DND-41 (cell line): Measurements from ENCODE around the gene CRY2.

ENCODE experiments used
- ATAC-seq: fragments of 200-7000 bp; cut with Tn5 transposase; 3 replicates; pipeline ENCODE4 v1.9.1; 2021; ENCODE audit warnings: low read depth; ENCODE audit not compliant: insufficient read depth
- DNase-seq: peaks from one replicate; pipeline ENCODE4 v3.0.0-alpha.2; 2020
- H2AFZ ChIP-seq: 2 replicates; pipeline ENCODE4 v1.6.0; 2012; ENCODE audit warnings: low read depth, low read length
- H3K27ac ChIP-seq: 2 replicates; pipeline ENCODE4 v1.5.1; 2012; ENCODE audit warnings: low read length, inconsistent platforms
- H3K27me3 ChIP-seq: fragments of 200-600 bp; sonication (generic); 2 replicates; pipeline ENCODE4 v1.6.0; 2012; ENCODE audit warnings: low read length, mild to moderate bottlenecking, inconsistent platforms; ENCODE audit not compliant: insufficient read depth, poor library complexity
- H3K36me3 ChIP-seq: 2 replicates; pipeline ENCODE4 v1.5.1; 2012; ENCODE audit warnings: low read length, inconsistent platforms; ENCODE audit not compliant: insufficient read depth
- H3K4me1 ChIP-seq: 2 replicates; pipeline ENCODE4 v1.5.1; 2012; ENCODE audit warnings: mild to moderate bottlenecking, low read length; ENCODE audit not compliant: insufficient read depth
- H3K4me2 ChIP-seq: 2 replicates; pipeline ENCODE4 v1.6.0; 2012; ENCODE audit warnings: mild to moderate bottlenecking, moderate library complexity, low read length, inconsistent platforms; ENCODE audit not compliant: insufficient read depth
- H3K4me3 ChIP-seq, 2 experiments: fragments of 200-600 bp in 1 of 2; shearing (Covaris generic) in 1 of 2; 2 replicates each; pipeline ENCODE4 v1.5.1; 2012 to 2016; ENCODE audit warnings: inconsistent platforms in 2 of 2, low read length in 2 of 2, mild to moderate bottlenecking in 2 of 2, low read depth in 1 of 2, moderate library complexity in 1 of 2
- H3K79me2 ChIP-seq: 2 replicates; pipeline ENCODE4 v1.6.0; 2012; ENCODE audit warnings: low read length, inconsistent platforms; ENCODE audit not compliant: insufficient read depth
- H3K9ac ChIP-seq: 2 replicates; pipeline ENCODE4 v1.6.0; 2012; ENCODE audit warnings: low read depth, mild to moderate bottlenecking, inconsistent platforms, low read length, moderate library complexity
- H3K9me3 ChIP-seq: 2 replicates; pipeline ENCODE4 v1.5.1; 2012; ENCODE audit warnings: low read length, moderate library complexity, mild to moderate bottlenecking, inconsistent platforms; ENCODE audit not compliant: insufficient read depth, severe bottlenecking
- H4K20me1 ChIP-seq: 2 replicates; pipeline ENCODE4 v1.6.0; 2012; ENCODE audit warnings: low read length; ENCODE audit not compliant: insufficient read depth
- CTCF ChIP-seq: IDR thresholded peaks from 2 replicates; pipeline ENCODE4 v1.5.1; 2012; ENCODE audit warnings: borderline replicate concordance, low read length, moderate library complexity, mild to moderate bottlenecking; ENCODE audit not compliant: poor library complexity, severe bottlenecking; ENCODE audit errors: extremely low read depth
- EZH2 ChIP-seq: IDR thresholded peaks from 3 replicates; pipeline ENCODE4 v1.6.1; 2012; ENCODE audit warnings: borderline replicate concordance, low read depth, mild to moderate bottlenecking, moderate library complexity, low read length, inconsistent platforms; ENCODE audit not compliant: severe bottlenecking

Gene CRY2

GRCh38 chr11:45816614-45817013 lies 30.7 kb upstream of the CRY2 start:
- Histone ChIP-seq H3K79me2 (no peaks in the 10 kb centered on the region), H3K27me3 (no peaks in the 10 kb centered on the region), H3K27ac (no peak overlapping the region), H3K4me2 (no peak overlapping the region), H3K36me3 (peaks cover 10% of the 10 kb centered on the region), H3K4me3 (no peak overlapping the region), H3K4me1 (no peaks in the 10 kb centered on the region), H3K9me3 (no peaks in the 10 kb centered on the region), H2AFZ (no peak overlapping the region), H3K9ac (no peak overlapping the region), H4K20me1 (peaks cover 4% of the 10 kb centered on the region; the same call in 1 of the 2 replicates)
- no peak for DNase-seq
- no peak; the same call in 2 of the 3 replicates for ATAC-seq
- TF ChIP-seq EZH2 (no peak), CTCF (no peak)

DNA sequence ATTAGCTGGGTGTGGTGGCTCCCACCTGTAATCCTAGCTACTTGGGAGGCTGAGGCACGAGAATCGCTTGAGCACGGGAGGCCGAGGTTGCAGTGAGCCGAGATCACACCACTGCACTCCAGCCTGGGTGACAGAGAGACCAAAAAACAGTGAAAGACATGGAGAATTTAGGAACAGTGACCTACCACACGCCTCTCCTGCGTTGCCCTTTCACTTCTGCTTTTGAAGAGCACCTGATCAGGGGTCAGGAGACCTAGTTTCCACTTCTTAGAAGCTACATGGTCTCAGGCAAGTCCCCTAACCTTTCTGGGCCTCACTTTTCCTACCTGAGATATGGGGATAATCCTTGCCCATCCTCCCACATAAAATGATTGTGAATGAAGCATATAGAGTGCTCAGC lies 30.1 kb upstream of the CRY2 start:
- H4K20me1 ChIP-seq, result no peaks in the 10 kb centered on the region
- H3K9ac ChIP-seq, result no peak overlapping the region
- no peaks in the 10 kb centered on the region for H3K79me2 ChIP-seq
- H3K4me3 ChIP-seq, result no peak overlapping the region
- no peak for ATAC-seq
- TF ChIP-seq CTCF (no peak), EZH2 (no peak)
- H3K9me3 ChIP-seq, result no peaks in the 10 kb centered on the region
- DNase-seq, result no peak
- H3K4me1 ChIP-seq, result no peaks in the 10 kb centered on the region
- peaks cover 4% of the 10 kb centered on the region for H3K36me3 ChIP-seq
- H3K4me2 ChIP-seq, result no peak overlapping the region
- no peak overlapping the region for H2AFZ ChIP-seq
- no peak overlapping the region for H3K27ac ChIP-seq
- no peaks in the 10 kb centered on the region for H3K27me3 ChIP-seq

DNA sequence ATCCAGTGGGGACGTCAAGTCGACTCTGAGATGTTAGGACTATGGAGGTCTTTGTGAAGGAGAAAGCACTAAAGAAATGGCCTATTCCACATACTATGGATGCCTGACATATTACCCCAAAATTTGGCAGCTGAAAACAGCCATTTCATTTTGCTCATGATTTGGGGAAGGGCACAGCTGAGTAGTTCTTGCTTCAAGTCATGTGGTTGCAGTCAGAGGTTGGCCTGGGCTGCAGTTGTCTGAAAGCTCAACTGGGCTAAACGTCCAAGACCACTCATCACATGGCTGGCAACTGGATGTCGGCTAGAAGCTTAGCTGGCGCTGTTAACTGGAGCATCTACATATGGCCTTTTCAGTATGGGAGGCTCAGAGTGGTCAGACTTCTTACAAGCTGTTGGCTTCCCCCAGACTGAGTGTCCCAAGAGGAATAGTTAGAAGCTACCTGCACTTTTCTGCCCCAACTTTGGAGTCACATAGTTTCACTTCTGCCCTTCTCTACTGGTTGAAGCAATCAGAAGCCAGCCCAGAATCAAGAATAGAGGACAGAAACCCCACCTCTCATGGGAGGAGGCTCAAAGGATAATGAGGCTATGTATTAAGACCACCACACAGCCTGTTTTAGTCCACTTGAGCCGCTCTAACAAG lies 28.2 kb upstream of the CRY2 start:
- ATAC-seq, result no peak
- no peaks in the 10 kb centered on the region for H3K27me3 ChIP-seq
- no peaks in the 10 kb centered on the region for H3K36me3 ChIP-seq
- no peaks in the 10 kb centered on the region for H4K20me1 ChIP-seq
- H3K4me2 ChIP-seq, result no peak overlapping the region
- H3K4me1 ChIP-seq, result 0 out of 2 replicates have a peak, but pooled peaks cover 4% of the 10 kb centered on the region
- TF ChIP-seq CTCF, result no peak
- TF ChIP-seq EZH2, result no peak
- DNase-seq, result no peak
- no peak overlapping the region for H3K4me3 ChIP-seq
- no peak overlapping the region for H2AFZ ChIP-seq
- no peaks in the 10 kb centered on the region for H3K79me2 ChIP-seq
- H3K27ac ChIP-seq, result no peak overlapping the region
- H3K9ac ChIP-seq, result no peak overlapping the region
- no peaks in the 10 kb centered on the region for H3K9me3 ChIP-seq
